CD4-positive, alpha-beta T cell treated with Interleukin-21 for 1 hour (primary cell): ENCODE data around the gene BSND.
"Not testable (repeated sequence)": the region's sequence is repeated elsewhere in the genome, so short reads cannot be mapped to it uniquely, and the experiment has no call there.

Experiments used
- DNase-seq: peaks from one replicate; pipeline ENCODE4 v3.0.0-alpha.2; 2020

The BSND gene

DNA sequence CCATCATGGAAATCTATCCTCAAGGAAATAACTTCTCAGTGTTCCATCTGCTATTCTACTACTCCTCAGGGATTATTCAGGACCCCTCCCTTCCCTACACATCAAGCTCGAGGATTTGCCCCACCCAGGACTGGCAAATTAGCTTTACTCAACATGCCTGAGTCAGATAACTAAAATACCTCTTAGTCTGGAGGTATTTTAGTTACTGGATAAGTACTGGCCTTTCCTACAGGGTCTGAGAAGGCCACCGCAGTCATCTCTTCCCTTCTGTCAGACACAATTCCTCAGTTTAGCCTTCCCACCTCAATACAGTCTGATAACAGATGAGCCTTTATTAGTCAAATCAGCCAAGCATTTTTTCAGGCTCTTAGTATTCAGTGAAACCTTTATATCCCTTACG lies 27.9 kb downstream of the BSND start:
- DNase-seq, result not testable (repeated sequence)

DNA sequence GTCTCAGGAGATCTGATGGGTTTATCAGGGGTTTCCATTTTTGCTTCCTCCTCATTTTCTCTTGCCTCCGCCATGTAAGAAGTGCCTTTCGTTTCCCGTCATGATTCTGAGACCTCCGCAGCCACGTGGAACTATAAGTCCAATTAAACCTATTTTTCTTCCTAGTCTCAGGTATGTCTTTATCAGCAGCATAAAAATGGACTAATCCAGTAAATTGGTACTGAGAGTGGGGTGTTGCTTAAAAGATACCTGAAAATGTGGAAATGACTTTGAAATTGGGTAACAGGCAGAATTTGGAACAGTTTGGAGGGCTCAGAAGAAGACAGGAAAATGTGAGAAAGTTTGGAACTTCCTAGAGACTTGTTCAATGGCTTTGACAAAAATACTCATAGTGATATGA lies 32.4 kb downstream of the BSND start:
- not testable (repeated sequence) for DNase-seq

DNA sequence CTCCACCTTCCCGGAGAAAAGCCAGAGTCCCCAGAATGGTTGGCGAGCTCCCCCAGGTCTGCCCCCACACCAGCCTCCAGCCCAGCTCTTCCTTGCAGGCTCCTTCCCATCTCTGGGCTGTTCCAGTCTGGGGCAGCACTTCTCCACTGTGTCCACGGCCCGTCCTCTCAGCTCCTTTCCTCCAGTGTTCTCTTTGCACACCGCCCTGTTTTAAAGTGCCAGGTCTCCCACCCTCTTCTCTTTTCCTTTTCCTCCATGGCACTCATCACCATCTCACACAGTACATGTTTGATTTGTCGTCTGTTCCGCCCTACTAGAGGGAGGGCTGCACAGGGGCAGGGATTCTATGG lies 34.5 kb downstream of the BSND start:
- DNase-seq, result no peak

DNA sequence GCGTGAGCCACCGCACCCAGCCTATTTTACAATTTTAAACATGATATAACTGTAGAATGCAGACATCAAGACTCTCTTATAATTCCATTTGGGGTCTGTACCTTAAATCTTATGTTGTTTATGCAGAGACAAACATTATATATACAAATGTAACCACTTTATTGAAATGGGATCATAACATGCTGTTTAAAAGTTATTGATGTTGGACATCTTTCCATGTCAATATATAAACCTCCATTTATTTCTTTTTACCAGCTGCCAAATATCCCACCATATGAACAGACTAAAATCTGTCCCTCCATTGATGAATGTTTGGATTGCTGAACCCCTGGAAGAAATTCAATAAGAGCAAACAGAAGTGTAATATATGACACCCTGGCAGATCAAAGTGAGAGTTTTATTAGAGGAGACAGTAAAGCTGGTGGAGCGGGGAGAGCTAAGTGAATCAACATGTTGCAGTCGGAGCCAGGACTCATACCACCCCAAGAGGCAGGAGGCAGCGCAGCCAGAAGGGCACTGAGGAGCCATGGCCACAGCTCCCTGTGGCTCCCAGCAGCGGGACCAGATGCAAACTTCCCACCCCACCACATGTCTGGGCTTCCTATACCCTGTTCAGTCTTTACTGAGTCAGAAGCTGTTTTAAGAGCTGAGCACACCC lies 35.9 kb downstream of the BSND start:
- no peak for DNase-seq

DNA sequence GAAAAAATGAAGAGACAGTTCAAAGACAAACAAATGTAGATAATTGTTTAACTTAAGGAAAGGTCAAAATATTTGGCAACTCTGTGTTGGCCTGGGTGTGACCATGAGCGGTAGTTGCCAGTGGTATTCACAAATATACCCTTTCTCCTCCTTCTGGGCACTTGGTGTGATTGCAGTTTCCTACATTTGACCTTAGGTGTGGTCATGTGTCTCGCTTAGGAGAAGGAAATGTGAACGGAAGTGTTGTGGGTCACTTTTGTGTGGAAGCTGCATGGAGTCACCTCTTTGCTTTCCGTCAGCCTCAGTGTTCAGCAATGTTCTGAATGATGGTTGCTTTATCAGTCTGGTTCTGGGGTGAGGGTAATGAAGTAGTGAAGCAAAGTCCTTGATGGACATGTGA lies 37.2 kb downstream of the BSND start:
- no peak for DNase-seq

DNA sequence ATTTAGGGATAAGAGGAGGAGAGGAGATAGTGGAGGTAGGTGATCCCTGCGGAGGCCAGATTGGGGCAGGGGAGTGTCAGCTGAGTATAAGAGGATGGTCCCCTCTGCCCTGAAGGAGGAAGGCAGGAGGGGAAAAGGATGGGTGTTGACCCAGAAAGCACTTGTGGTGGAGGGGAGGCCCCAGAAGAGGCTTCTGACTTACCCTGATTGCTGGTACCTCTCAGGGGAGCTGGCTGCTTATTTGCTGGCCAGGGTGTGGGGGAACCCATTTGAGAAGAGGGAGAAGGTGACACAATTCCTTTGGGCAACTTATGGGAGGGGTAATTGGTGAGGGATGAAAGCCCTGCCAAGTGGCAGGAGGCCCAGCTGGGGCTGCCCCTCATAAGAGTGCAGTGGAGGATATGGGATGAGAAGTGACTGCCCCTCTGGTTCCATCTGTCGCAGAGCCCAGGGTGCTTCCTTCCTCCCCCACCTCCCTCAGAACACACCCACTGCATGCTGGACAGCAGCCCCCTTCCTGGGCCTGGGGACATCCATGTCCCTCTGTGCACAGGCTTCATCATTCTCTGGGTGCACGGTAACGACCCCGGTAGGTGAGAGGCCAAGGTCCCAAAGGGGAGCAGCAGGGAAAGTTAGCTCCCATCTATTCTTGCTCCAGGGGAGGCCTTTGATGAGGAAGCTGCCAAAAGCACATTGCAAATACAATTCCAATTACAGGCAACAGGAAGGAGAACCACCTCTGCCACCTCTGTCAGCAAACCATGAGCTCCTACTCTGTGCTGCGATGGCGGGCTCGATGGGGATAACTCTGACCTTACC lies 39.2 kb downstream of the BSND start:
- DNase-seq, result no peak

DNA sequence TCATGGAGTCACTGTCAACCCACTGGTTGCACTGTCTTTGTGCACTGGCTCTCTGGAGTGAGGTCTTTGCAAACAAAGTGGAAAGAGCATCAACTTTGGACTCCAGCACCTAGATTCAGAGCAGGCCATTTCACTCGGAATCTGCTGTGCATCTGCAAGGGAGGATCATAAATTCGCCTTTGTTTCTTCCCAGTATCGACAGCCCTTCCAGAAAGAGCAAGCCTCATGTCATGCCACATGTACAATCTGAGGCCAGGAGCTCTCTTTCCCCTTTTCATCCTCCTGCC lies 39.8 kb downstream of the BSND start:
- no peak for DNase-seq

DNA sequence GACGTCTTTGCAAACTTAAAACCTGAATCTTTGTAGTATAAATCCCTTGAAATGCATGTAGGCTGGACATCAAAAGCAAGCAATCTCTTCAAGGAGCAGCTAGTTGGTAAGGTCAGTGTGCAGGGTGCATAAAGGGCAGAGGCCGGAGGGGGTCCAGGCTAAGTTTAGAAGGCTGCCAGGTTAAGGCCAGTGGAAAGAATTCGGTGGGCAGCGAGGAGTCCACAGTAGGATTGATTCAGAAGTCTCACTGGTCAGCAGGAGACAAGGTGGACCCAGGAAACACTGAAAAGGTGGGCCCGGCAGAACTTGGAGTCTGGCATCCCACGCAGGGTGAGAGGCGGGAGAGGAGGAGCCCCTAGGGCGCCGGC lies 40.2 kb downstream of the BSND start:
- no peak for DNase-seq

DNA sequence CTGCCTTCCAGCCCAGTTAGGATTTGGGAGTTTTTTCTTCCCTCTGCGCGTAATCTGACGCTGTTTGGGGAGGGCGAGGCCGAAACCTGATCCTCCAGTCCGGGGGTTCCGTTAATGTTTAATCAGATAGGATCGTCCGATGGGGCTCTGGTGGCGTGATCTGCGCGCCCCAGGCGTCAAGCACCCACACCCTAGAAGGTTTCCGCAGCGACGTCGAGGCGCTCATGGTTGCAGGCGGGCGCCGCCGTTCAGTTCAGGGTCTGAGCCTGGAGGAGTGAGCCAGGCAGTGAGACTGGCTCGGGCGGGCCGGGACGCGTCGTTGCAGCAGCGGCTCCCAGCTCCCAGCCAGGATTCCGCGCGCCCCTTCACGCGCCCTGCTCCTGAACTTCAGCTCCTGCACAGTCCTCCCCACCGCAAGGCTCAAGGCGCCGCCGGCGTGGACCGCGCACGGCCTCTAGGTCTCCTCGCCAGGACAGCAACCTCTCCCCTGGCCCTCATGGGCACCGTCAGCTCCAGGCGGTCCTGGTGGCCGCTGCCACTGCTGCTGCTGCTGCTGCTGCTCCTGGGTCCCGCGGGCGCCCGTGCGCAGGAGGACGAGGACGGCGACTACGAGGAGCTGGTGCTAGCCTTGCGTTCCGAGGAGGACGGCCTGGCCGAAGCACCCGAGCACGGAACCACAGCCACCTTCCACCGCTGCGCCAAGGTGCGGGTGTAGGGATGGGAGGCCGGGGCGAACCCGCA lies 40.8 kb downstream of the BSND start, which contains the start of gene PCSK9:
Gene PCSK9, plus strand, starts transcription at position 207 of the 741 bp plus-strand sequence. Its CDS starts 290 bp downstream, at position 497.
- DNase-seq, result no peak

DNA sequence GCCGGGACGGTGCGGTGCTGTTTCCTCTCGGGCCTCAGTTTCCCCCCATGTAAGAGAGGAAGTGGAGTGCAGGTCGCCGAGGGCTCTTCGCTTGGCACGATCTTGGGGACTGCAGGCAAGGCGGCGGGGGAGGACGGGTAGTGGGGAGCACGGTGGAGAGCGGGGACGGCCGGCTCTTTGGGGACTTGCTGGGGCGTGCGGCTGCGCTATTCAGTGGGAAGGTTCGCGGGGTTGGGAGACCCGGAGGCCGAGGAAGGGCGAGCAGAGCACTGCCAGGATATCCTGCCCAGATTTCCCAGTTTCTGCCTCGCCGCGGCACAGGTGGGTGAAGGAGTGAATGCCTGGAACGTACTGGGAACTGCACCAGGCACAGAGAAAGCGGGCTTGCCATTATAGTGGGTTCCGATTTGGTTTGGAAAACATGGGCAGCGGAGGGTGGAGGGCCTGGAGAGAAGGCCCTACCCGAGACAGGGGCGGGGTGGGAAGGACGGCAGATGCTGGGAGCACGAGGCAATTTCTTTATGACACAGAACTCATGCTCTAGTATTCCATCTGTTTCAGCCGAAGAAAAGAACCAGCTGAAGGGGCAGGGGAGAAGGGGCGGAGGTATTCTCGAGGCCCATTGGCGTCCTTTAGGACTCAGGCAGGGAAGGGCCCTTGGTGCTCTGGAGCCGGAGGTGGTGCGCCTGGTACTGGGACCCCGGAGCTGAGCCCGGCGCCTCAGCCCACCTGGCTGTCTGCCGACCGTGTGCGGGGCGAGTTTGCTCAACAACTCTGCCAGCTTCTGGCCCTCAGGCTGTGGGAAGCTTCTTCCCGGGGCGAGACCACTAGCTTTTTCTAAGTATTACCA lies 41.6 kb downstream of the BSND start:
- no peak for DNase-seq

DNA sequence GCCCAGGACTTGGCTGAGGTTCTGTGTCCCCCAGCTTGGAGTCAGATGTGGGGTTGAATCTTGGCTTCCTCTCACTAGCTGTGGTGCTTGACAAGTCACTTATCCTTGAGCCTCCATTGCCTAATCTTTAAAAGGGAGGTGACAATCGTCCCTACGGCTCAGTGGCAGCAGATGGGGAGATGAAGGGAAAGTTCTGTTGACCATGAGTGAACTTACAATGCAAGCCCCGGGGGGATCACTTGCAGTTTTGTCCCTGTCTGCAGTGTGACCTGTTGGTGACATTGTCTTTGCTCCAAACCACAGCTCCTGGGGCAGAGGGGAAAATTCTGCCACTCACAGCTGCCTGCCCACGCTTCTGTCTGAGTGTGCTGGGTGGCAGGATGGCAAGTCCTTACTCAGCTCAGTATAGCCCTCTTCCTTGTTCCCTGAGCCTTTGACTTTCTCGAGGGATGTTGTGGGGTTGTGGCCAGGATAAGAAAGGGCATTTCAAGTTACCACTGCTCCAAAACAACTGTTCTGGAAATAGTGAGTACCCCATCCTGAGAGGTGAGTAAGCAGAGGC lies 42.3 kb downstream of the BSND start:
- no peak for DNase-seq

DNA sequence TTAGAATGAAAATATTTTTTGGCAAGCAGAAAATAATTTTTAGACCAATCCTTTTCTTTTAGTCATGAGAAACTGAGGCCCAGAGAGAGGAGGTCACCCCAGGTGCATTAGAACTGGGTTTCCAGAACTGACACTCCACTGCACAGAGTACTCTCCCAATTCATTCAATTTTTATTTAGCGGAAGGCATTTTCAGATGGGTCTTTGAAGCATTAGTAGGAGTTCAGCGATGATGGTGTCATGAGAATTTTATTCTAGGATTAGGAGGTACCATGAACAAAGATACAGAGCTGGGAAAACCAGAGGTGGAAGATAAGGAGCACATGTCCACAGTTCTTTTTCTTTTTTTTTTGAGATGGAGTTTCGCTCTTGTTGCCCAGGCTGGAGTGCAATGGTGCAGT lies 42.9 kb downstream of the BSND start:
- no peak for DNase-seq

DNA sequence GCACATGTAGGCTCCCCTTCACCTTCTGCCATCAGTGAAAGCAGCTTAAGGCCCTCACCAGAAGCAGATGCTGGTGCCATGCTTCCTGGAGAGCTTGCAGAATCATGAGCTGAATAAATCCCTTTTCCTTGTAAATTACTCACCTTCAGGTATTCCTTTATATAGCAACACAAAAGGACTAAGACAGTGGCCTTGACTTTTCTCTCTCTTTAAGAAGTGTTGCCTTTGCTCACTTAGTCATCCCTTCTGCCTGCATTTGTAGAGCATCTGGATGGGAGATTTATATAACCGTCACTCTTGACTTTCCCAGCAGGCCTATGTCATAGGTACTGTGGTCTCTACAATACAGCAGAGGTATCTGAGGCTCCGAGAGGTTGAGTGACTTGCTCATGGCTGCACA lies 44.3 kb downstream of the BSND start:
- no peak for DNase-seq

DNA sequence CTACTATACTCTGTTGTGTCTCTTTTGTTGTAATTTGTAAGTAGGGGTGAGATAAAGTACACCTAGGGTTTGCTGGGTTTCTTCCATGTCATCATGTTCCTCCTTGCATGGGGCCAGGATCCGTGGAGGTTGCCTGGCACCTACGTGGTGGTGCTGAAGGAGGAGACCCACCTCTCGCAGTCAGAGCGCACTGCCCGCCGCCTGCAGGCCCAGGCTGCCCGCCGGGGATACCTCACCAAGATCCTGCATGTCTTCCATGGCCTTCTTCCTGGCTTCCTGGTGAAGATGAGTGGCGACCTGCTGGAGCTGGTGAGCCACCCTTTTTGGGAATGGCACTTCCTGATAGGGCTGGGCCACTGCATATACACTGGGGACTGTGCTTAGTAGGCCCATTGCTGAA lies 45.0 kb downstream of the BSND start:
- no peak for DNase-seq

DNA sequence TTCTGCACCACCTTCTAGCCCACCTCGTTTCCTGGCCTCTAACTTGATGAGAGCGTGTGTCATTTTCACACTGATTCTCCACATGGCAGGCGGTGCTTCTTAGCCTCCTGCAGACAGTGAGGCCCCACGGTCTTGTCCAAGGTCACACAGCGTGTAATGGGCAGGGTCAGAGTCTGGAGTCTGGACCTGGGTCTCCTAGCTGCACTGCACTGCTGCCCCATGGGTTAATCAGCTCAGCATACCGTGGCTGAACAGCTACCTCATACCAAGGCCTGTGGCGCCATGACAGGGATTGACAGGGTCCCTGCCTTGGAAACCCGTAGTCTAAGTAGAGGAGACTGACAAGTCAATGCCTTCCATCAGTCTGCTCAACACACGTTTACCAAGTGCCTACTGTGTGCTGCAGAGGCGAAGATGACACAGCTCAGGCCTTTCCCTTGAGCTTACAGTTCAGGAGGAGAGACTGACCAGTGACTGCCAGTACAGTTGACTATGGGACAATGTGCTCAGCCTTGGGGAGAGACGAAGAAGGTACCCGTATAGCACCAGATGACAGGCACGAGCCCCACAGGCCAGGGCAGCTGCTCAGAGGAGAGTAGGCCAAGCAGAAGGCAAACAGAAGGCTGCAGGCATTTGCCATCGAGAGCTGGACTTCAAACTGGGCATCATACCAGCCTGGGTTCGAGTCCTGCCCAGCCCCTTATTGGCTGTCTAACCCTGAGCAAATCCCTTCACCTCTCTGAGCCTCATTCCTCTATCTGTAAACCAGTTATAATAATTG lies 46.1 kb downstream of the BSND start:
- DNase-seq, result no peak

DNA sequence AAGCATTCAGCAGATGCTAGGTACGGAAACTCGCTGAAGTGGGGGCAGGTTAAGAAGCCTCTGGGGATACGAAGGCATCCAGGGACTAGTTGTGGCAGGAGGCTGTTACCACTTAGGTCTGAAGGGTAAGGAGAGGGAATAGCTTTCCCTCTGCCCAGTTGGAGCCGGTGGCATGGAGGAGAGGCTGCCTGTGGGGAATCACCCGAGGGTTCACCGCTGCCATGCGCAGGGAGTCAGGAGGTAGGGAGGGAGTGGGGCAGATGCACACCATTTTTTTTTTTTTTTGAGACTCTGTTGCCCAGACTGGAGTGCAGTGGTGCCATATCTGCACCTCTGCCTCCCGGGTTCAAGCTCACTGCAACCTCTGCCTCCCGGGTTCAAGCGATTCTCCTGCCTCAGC lies 46.7 kb downstream of the BSND start:
- no peak for DNase-seq

DNA sequence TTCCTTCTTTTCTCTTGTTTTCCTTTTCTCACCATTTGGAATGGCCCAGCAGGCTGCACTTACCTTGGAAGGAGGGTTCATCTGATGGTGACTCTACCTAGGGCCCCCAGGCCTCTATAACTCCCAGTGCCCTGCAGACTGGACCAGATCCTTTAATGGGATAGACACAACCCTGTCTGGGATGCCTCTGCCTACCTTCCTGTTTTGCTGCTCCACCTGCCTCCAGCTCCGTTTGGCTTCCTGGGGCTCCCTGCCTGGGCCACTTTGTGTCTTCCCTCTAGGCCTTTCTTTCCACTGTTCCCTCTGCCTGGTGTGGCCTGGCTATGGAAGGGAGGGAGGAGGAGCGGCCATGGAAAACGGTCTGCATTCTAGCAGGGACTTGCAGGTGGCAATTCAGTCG lies 48.1 kb downstream of the BSND start:
- no peak for DNase-seq

DNA sequence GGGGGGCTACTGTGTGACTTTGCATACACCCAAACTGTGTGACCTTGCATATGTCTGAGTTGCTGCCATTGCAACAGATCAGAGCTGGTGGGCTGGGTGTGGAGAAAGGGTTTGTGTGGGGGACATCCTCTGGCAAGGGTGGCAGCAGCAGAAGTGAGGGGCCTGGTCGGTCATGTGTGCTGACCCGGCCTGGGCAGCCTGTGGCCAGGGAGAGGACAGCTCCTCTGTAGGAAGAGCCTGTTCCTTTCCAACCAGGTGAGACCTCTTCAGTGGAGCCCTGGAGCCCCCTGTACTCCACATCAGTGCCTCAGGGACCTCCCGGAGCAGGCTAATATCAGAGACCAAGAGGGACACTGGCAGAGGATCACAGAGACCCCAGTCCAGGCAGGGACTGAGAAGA lies 48.9 kb downstream of the BSND start:
- no peak for DNase-seq

DNA sequence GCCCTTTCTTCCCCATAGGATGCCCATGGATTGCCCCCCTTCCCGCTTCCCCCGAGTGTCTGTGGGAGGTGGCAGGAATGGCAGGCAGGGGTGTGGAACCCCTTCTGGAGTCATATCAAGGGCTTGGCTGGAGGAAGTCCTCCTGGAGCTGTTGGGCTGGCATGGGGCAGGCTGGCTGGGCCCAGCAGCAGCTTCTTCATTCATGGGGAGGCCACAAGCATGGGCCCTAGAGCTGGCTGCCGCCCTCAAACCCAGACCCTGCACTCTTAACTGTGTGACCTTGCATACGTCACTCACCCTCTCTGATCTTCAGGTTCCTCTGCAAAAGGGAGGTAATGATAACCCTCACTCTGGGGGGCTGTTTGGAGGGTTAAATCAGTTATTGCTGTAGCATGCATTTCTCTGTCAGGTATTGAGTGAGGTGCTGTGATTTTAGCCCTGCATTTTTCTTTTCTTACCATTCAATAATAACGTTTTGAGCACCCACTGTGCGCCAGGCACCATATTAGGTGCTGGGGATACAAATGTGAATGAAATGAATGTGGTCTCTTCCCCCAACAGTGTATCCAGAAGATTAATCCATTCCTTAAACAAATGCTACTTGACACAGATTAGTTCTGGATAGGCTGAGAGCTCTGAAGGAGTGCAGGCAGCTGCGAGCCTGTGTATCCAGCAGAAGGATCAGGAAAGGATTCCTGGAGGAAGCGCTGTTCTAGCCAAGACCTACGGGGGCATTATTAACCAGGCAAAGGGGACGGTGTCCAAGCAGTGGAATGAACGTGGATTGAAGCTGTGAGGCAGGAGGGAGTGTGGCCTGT lies 49.9 kb downstream of the BSND start:
- DNase-seq, result no peak

DNA sequence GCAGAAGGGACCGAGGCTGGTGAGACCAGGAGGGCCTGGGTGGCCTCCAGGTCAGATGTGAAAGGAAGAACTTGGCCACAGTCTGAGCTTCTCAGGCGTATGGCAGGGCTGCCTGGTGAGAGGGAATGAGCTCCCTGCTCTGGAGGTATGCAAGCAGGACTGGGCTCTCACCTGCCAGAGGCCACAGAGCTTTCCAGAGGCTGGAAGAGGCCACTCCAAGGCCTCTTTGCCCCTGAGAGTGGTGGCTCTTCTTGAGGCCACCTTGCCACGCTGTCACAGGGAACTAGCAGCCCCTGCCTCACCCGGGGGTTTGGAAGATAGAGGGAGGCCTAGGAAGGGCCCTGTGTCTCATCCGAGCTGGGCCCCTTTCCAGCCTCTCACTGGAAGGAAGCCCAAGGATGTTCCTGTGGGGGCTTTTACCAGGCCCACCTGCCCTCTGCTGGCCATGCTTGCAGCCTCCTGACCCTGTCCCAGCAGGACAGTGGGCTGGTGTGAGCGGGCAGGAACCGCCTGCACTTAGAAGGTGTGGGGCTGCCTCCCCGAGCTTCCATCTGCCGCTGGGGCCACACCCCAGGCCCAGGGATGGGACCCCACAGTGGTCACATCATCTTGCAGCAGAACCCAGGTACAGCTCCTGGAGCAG lies 50.7 kb downstream of the BSND start:
- no peak for DNase-seq

DNA sequence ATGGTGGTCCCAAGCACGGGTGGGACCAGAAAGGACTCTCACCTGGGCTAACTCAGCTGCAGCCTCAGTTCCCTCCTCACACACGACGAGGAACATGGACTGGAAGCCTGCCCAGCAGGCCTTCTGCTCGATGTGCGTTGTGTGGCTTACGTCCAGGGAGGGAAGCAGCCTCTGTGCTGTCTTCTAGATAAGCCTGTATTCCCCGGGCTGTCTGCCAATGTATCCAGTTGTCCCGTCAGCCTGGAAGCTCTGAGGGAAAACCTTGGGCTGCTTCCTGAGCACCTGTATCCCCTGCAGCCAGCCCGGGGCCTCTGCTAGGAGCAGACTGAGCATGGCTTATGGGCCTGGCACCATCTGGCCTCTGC lies 51.2 kb downstream of the BSND start:
- DNase-seq, result no peak
